Measurements from ENCODE around the gene COL6A2.
"Not testable (repeated sequence)": the region's sequence is repeated elsewhere in the genome, so short reads cannot be mapped to it uniquely, and the experiment has no call there.

Gene COL6A2

DNA sequence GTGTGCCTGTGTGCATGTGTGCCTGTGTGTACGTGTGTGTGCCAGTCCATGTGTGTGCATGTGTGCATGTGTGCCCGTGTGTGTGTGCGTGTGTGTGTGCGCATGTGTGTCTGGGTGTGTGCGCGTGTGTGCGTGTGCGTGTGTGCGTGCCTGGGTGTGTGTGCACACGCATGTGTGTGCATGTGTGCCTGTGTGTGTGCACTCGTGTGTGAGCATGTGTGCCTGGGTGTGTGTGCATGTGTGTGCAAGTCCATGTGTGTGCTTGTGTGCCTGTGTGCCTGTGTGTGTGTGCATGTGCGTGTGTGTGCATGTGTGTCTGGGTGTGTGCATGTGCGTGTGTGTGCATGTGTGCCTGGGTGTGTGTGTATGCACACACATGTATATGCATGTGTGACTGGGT is 28.7 kb upstream of the COL6A2 start:
- TF ChIP-seq, protein P1, sequence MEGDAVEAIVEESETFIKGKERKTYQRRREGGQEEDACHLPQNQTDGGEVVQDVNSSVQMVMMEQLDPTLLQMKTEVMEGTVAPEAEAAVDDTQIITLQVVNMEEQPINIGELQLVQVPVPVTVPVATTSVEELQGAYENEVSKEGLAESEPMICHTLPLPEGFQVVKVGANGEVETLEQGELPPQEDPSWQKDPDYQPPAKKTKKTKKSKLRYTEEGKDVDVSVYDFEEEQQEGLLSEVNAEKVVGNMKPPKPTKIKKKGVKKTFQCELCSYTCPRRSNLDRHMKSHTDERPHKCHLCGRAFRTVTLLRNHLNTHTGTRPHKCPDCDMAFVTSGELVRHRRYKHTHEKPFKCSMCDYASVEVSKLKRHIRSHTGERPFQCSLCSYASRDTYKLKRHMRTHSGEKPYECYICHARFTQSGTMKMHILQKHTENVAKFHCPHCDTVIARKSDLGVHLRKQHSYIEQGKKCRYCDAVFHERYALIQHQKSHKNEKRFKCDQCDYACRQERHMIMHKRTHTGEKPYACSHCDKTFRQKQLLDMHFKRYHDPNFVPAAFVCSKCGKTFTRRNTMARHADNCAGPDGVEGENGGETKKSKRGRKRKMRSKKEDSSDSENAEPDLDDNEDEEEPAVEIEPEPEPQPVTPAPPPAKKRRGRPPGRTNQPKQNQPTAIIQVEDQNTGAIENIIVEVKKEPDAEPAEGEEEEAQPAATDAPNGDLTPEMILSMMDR (IDR thresholded peaks at IDR 0.05; ENCODE audit: low read depth, low read length, missing control alignments), result no peak
- DNase-seq (ENCODE audit: low read depth), result no peak
- no peak overlapping the region for H3K4me3 ChIP-seq (ENCODE audit: low read depth, low read length)

DNA sequence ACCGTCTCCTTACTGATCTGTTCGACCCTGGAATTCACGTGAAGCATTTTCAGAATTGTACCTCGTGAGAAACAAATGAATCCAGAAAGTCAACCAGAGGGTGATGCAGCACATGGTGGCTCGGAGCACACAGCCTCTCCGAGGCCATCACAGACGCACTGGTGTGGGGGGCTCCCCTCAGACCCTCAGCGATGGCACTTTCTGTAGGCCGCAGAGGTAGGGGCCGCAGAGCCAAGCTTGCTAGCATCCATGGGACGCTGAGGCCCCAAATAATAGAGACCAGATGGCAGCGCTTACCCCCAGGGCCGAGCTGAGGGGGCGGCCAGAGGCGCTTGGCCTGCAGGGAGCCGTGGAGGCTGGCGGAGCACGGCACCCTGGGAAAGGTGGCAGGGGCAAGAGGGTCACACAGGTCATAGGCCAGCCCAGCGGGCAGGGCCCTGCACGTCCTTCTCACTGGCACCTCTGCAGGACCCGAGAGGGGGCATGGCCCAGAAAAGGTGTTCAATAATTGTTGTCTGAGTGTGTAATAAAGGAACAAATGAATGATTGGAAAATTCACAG is 28.1 kb upstream of the COL6A2 start:
- no peak overlapping the region for H3K4me3 ChIP-seq (ENCODE audit: low read depth, low read length)
- no peak for DNase-seq (ENCODE audit: low read depth)
- TF ChIP-seq, protein P1 (IDR thresholded peaks at IDR 0.05; ENCODE audit: low read depth, low read length, missing control alignments), result no peak

DNA sequence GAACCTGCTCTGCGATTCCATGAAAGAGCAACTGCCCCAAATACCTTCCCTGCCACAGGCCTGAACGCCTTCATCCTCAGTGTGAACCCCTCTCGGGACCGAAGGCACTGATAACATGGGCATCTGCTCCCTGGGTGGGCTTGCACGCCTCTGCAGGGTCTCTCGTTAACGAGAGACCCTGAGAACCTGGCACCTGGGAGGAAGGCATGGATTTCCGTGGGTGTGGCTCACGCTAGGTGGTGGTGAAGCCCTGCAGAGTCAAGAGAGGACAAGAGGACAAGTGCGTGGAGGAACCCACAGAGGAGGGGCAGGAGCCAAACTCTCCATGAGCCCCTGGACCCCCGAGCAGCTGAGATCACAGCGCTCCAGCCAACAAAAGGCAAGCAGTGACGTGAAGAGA is 26.8 kb upstream of the COL6A2 start:
- H3K4me3 ChIP-seq (ENCODE audit: low read depth, low read length), result no peak overlapping the region
- no peak for DNase-seq (ENCODE audit: low read depth)

DNA sequence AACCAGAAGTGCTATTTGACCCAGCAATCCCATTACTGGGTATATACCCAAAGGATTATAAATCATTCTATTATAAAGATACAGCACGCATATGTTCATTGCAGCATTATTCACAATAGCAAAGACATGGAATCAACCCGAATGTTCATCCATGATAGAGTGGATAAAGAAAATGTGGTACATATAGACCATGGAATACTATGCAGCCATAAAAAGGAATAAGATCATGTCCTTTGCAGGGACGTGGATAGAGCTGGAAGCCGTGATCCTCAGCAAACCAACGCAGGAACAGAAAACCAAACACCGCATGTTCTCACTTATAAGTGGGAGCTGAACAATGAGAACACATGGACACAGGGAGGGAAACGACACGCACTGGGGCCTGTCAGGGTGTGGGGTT is 21.2 kb upstream of the COL6A2 start:
- not testable (repeated sequence) for H3K4me3 ChIP-seq (ENCODE audit: low read depth, low read length)

More for the DNA sequence above, 26.8 kb upstream of the COL6A2 start:
- TF ChIP-seq, protein P1 (IDR thresholded peaks at IDR 0.05; ENCODE audit: low read depth, low read length, missing control alignments), result no peak

DNA sequence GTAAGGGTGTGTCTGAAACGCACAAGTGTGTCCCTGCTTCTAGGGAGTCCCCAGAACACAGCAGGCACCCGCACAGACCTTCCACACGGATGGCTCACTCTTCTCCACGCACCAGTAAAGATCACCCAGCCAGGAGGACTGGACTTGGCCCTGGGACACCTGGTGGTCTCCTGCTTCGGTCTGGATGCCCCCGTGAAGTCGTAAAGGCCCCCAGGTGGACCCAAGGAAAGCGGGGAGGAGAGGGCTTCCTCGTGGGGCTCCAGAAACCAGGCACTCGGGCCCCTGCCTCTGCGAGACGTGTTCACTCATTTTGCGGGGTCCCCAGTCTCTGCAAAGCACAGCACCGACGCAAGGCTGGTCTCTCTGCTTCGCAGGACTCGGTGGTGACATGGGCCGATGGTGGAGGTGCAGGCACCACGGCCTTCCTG is 20.2 kb upstream of the COL6A2 start:
- no peak for DNase-seq (ENCODE audit: low read depth)

More for the DNA sequence above, 21.2 kb upstream of the COL6A2 start:
- DNase-seq (ENCODE audit: low read depth), result not testable (repeated sequence)

DNA sequence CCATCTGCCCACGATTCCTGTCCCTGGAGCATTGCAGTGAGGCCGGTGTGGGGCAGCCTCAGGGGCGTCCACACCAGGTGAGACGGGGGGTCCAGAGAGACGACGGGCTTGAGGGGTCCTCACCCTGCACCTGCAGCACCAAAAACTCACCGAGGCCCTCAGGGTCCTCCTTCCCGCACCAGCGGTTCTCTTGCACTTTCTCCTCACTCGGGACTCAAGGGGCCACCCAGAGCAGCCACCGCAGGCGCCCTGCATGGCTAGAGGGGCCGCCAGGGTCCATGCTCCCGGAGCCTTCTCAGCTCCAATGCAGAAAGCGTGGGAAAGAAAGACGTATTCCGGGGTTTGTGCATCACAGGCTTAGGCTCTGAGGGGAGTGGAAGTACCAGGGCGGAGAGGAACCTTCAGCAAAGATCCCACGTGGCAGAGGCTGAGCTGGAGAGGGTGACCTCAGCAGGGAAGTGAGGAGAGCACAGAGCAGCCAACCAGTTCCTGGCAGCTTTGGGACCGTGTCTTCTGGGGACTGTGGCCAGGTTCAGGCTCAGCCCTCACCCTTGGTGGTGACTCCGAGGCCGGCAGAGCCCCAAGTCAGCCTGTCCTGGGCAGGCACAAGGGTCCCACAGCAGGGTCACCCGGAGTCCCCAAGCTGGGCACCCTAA is 19.5 kb upstream of the COL6A2 start:
- no peak overlapping the region for H3K4me3 ChIP-seq (ENCODE audit: low read depth, low read length)
- TF ChIP-seq, protein P1 (IDR thresholded peaks at IDR 0.05; ENCODE audit: low read depth, low read length, missing control alignments), result no peak
- DNase-seq (ENCODE audit: low read depth), result no peak

More for the DNA sequence above, 20.2 kb upstream of the COL6A2 start:
- TF ChIP-seq, protein P1 (IDR thresholded peaks at IDR 0.05; ENCODE audit: low read depth, low read length, missing control alignments), result no peak
- H3K4me3 ChIP-seq (ENCODE audit: low read depth, low read length), result no peak overlapping the region

DNA sequence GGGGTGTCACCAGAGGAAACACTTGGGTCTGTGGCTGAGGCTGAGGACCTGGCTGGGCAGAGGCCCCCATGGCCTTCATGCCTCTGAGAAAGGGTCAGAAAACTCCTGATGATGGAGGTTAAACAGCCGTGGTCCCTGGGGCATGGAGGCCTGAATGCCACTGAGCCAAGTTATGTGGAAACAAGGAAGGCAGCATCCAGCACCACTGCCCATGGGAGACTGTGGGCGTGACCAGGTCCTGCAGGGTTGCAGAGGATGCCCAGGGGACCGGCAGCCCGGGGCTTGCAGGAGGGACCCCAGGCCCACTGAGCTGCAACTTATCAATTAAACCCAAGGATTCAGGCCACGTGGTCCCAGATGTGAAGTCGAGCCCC is 18.9 kb upstream of the COL6A2 start:
- TF ChIP-seq, protein P1 (IDR thresholded peaks at IDR 0.05; ENCODE audit: low read depth, low read length, missing control alignments), result no peak
- no peak for DNase-seq (ENCODE audit: low read depth)

More for the DNA sequence above, 18.9 kb upstream of the COL6A2 start:
- H3K4me3 ChIP-seq (ENCODE audit: low read depth, low read length), result no peak overlapping the region

All from GM12864 (cell line).